CD14-positive monocyte (primary cell): Measurements from ENCODE around the gene DAGLA. TPM values are rescaled to one million over a fixed set of nuclear protein-coding genes. Genes with fewer than 3 reads are reported as not detected.

ENCODE experiments used
- DNase-seq, 3 donors: peaks; one replicate each; pipeline ENCODE4 v3.0.0-alpha.2; 2011 to 2022
- H2AFZ ChIP-seq: 2 replicates; pipeline ENCODE4 v1.6.0; 2012; ENCODE audit warnings: mild to moderate bottlenecking, low read depth, low read length, inconsistent platforms; ENCODE audit not compliant: insufficient read depth, poor library complexity, severe bottlenecking
- H3K27ac ChIP-seq, 2 donors: 1 replicate in 1 of 2; 2 replicates in 1 of 2; pipeline ENCODE4 v1.5.1; 2012 to 2013; ENCODE audit warnings: low read length in 2 of 2, control low read depth in 1 of 2, inconsistent platforms in 1 of 2, low read depth in 1 of 2, mild to moderate bottlenecking in 1 of 2
- H3K27me3 ChIP-seq, 2 donors: one replicate each; pipeline versions ENCODE4 v1.6.0 to v1.6.1; 2011 to 2013; ENCODE audit warnings: low read length in 2 of 2; ENCODE audit not compliant: control insufficient read depth in 2 of 2, insufficient read depth in 2 of 2
- H3K36me3 ChIP-seq, 2 donors: replicated peaks in 1 of 2; 1 replicate in 1 of 2; 2 replicates in 1 of 2; pipeline versions ENCODE4 v1.5.1 to v1.6.1; 2012 to 2013; ENCODE audit warnings: low read length in 2 of 2, control low read depth in 1 of 2, inconsistent platforms in 1 of 2, mild to moderate bottlenecking in 1 of 2; ENCODE audit not compliant: insufficient read depth in 2 of 2, control insufficient read depth in 1 of 2
- H3K4me1 ChIP-seq, 2 donors: 1 replicate in 1 of 2; 2 replicates in 1 of 2; pipeline versions ENCODE4 v1.5.1 to v1.6.1; 2012 to 2013; ENCODE audit warnings: low read length in 2 of 2, control low read depth in 1 of 2, inconsistent platforms in 1 of 2, mild to moderate bottlenecking in 1 of 2, moderate library complexity in 1 of 2; ENCODE audit not compliant: insufficient read depth in 2 of 2, control insufficient read depth in 1 of 2
- H3K4me2 ChIP-seq: replicated peaks from 2 replicates; pipeline ENCODE3; 2012; ENCODE audit warnings: low read length, moderate library complexity, mild to moderate bottlenecking; ENCODE audit not compliant: poor library complexity, severe bottlenecking; ENCODE audit errors: extremely low read depth
- H3K4me3 ChIP-seq, 3 experiments: fragments of 200-600 bp in 1 of 3; sonication (generic) in 1 of 3; replicated peaks in 1 of 3; 1 replicate in 2 of 3; 2 replicates in 1 of 3; pipeline ENCODE4 v1.5.1; 2011 to 2013; ENCODE audit warnings: low read length in 3 of 3, mild to moderate bottlenecking in 3 of 3, control low read depth in 2 of 3, low read depth in 2 of 3, inconsistent platforms in 1 of 3, moderate library complexity in 1 of 3
- H3K79me2 ChIP-seq: 2 replicates; pipeline ENCODE4 v1.6.0; 2012; ENCODE audit warnings: mild to moderate bottlenecking, control low read depth, inconsistent platforms, low read length, moderate library complexity; ENCODE audit not compliant: insufficient read depth
- H3K9ac ChIP-seq: 2 replicates; pipeline ENCODE4 v1.6.0; 2017; ENCODE audit warnings: low read length, mild to moderate bottlenecking; ENCODE audit not compliant: insufficient read depth, poor library complexity, severe bottlenecking
- H3K9me3 ChIP-seq, 2 donors: replicated peaks in 1 of 2; 1 replicate in 1 of 2; 2 replicates in 1 of 2; pipeline versions ENCODE4 v1.5.1 to v1.6.1; 2012 to 2013; ENCODE audit warnings: low read length in 2 of 2, control low read depth in 1 of 2; ENCODE audit not compliant: control insufficient read depth in 1 of 2, insufficient read depth in 1 of 2
- H4K20me1 ChIP-seq: 2 replicates; pipeline ENCODE4 v1.6.0; 2012; ENCODE audit warnings: mild to moderate bottlenecking, low read length, control low read depth, moderate library complexity; ENCODE audit not compliant: insufficient read depth
- H3K27ac Mint-ChIP-seq, 7 donors: one replicate each; pipeline ENCODE4 v1.8.0; 2020; ENCODE audit warnings: mild to moderate bottlenecking in 7 of 7, mixed read lengths in 7 of 7, moderate library complexity in 6 of 7, inconsistent platforms in 2 of 7
- H3K27me3 Mint-ChIP-seq, 3 donors: one replicate each; pipeline ENCODE4 v1.8.0; 2021 to 2022; ENCODE audit warnings: low read depth in 3 of 3, mild to moderate bottlenecking in 3 of 3, mixed read lengths in 3 of 3, moderate library complexity in 3 of 3, inconsistent platforms in 1 of 3
- H3K36me3 Mint-ChIP-seq, 2 donors: one replicate each; pipeline ENCODE4 v1.8.0; 2020; ENCODE audit warnings: mixed read lengths in 2 of 2, inconsistent platforms in 1 of 2, mild to moderate bottlenecking in 1 of 2
- H3K4me1 Mint-ChIP-seq: one replicate; pipeline ENCODE4 v1.8.0; 2020; ENCODE audit warnings: mild to moderate bottlenecking, mixed read lengths
- H3K4me3 Mint-ChIP-seq, 2 donors: one replicate each; pipeline ENCODE4 v1.8.0; 2020; ENCODE audit warnings: mild to moderate bottlenecking in 2 of 2, mixed read lengths in 2 of 2, moderate library complexity in 1 of 2
- H3K9me3 Mint-ChIP-seq, 7 donors: one replicate each; pipeline ENCODE4 v1.8.0; 2020 to 2022; ENCODE audit warnings: mixed read lengths in 7 of 7, mild to moderate bottlenecking in 6 of 7, moderate library complexity in 6 of 7, inconsistent platforms in 2 of 7
- CTCF ChIP-seq: fragments of 200-600 bp; IDR thresholded peaks from one replicate; pipeline ENCODE4 v1.8.0; 2022; ENCODE audit warnings: antibody characterized with exemption, mild to moderate bottlenecking
- WGBS: methylation state at CpG from one replicate; pipeline ENCODE4 v1.1.5; 2013; ENCODE audit warnings: missing lambda C conversion rate; ENCODE audit not compliant: insufficient coverage; 5-methylcytosine and 5-hydroxymethylcytosine counted together
- intact Hi-C, 2 donors: fragments of 100-400 bp; cut with micrococcal nuclease; formaldehyde crosslinking; loops; one replicate each; pipeline versions ENCODE4 v1.15.0 to v1.15.1; 2023
- polyA plus RNA-seq, 3 donors: library from polyadenylated mRNA; depleted of rRNA in 1 of 3; unstranded in 2 of 3; stranded (reverse) in 1 of 3; fragments of 300-500 nt in 2 of 3; fragments of >200 nt in 1 of 3; fragmentation: Illumina TruSeq in 2 of 3; gene quantifications; 1 replicate in 2 of 3; 2 replicates in 1 of 3; pipeline ENCODE4 v1.2.3, GENCODE V29; 2012 to 2021

Gene DAGLA
- polyA plus RNA-seq, 3 donors, result 0.16 to 6.7 (median 0.73) TPM

GRCh38 chr11:61764606-61765260 lies 84.5 kb downstream of the DAGLA start:
- H3K4me3 Mint-ChIP-seq, result no peak overlapping the region
- Histone ChIP-seq H3K27ac (no peak overlapping the region), H3K9me3 (no peaks in the 10 kb centered on the region), H3K4me2 (no peak overlapping the region), H2AFZ (no peak overlapping the region), H3K4me1 (no peaks in the 10 kb centered on the region), H3K36me3 (no peaks in the 10 kb centered on the region), H3K27me3 (no peaks in the 10 kb centered on the region), H3K9ac (no peak overlapping the region), H4K20me1 (no peaks in the 10 kb centered on the region), H3K79me2 (no peaks in the 10 kb centered on the region), H3K4me3 (no peak overlapping the region)
- no peaks in the 10 kb centered on the region for H3K4me1 Mint-ChIP-seq
- no peak overlapping the region for H3K27ac Mint-ChIP-seq
- no peaks in the 10 kb centered on the region for H3K36me3 Mint-ChIP-seq
- intact Hi-C loops, result no loop called here
- peaks cover 4 to 8% (median 4%) of the 10 kb centered on the region in 3 donors for H3K27me3 Mint-ChIP-seq
- no peak for DNase-seq
- 87% methylated on average over 11 of the region's 22 CpGs for WGBS
- no peak for TF ChIP-seq CTCF
- H3K9me3 Mint-ChIP-seq, result no peaks in the 10 kb centered on the region

- H3K9me3 ChIP-seq, result no peaks in the 10 kb centered on the region
- WGBS, result 93% methylated on average over 24 of the region's 26 CpGs
- no peaks in the 10 kb centered on the region for H3K4me1 ChIP-seq
- no peaks in the 10 kb centered on the region for H4K20me1 ChIP-seq
- no peak overlapping the region for H2AFZ ChIP-seq
- no peak overlapping the region for H3K27ac ChIP-seq
- Mint-ChIP-seq H3K4me1 (no peaks in the 10 kb centered on the region), H3K36me3 (no peaks in the 10 kb centered on the region), H3K9me3 (no peaks in the 10 kb centered on the region), H3K27me3 (peaks cover 4 to 8% (median 4%) of the 10 kb centered on the region in 3 donors), H3K4me3 (no peak overlapping the region), H3K27ac (no peak overlapping the region)
- no peak overlapping the region for H3K9ac ChIP-seq
- no peaks in the 10 kb centered on the region for H3K27me3 ChIP-seq
- no peak overlapping the region for H3K4me3 ChIP-seq
- no peak for TF ChIP-seq CTCF
- H3K36me3 ChIP-seq, result no peaks in the 10 kb centered on the region
- intact Hi-C loops, result no loop called here
- no peaks in the 10 kb centered on the region for H3K79me2 ChIP-seq
- no peak overlapping the region for H3K4me2 ChIP-seq
- no peak for DNase-seq
Observed at GRCh38 chr11:61765550-61766253, 85.5 kb downstream of the DAGLA start.
